ENCODE measurements around the gene ATXN7. TPM values are rescaled to one million over a fixed set of nuclear protein-coding genes. Genes with fewer than 3 reads are reported as not detected.

The ATXN7 gene
- total and polyA plus RNA-seq, 2 donors from 2014 or later: 1.4 to 36.4 TPM

GRCh38 chr3:64019271-64019670 lies 155.6 kb downstream of the ATXN7 start:
- intact Hi-C loops (cut with DNase I): no loop called here
- peaks cover 0 to 7% (median 7%) of the 10 kb centered on the region in 3 donors for H3K4me1 ChIP-seq (ENCODE audit: control insufficient read depth in 2 of 3, insufficient read depth in 2 of 3, low read depth in 1 of 3, low read length in 3 of 3)

DNA sequence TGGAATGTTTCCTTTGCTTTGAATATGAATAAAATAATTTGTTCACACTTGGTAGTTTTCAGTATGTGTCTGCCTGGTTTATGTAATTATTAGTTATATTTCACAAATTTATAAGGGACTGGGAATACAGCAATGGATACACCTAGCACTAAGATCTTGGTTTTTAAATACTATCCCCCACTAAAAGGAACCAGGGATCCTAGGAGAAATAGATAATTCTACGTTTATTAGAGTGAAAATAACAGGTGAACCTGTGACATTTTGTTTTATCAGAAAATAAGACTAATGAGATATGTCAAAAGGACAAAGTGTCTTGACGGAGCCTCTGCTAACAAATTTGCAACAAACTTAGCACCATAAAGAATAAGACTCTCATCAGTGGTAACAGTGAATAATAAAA lies 156.2 kb downstream of the ATXN7 start:
- H3K4me3 ChIP-seq (ENCODE audit: low read length in 3 of 3): no peak overlapping the region
- TF ChIP-seq, protein P1, sequence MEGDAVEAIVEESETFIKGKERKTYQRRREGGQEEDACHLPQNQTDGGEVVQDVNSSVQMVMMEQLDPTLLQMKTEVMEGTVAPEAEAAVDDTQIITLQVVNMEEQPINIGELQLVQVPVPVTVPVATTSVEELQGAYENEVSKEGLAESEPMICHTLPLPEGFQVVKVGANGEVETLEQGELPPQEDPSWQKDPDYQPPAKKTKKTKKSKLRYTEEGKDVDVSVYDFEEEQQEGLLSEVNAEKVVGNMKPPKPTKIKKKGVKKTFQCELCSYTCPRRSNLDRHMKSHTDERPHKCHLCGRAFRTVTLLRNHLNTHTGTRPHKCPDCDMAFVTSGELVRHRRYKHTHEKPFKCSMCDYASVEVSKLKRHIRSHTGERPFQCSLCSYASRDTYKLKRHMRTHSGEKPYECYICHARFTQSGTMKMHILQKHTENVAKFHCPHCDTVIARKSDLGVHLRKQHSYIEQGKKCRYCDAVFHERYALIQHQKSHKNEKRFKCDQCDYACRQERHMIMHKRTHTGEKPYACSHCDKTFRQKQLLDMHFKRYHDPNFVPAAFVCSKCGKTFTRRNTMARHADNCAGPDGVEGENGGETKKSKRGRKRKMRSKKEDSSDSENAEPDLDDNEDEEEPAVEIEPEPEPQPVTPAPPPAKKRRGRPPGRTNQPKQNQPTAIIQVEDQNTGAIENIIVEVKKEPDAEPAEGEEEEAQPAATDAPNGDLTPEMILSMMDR (IDR thresholded peaks at IDR 0.05; ENCODE audit: borderline replicate concordance, extremely low read depth, insufficient read depth): no peak
- peaks cover 4 to 48% (median 13%) of the 10 kb centered on the region in 3 donors for H3K36me3 ChIP-seq (ENCODE audit: control insufficient read depth in 2 of 3, insufficient read depth in 3 of 3, low read length in 3 of 3)
- intact Hi-C loops (cut with DNase I): no loop called here
- peaks cover 0 to 7% (median 7%) of the 10 kb centered on the region in 3 donors for H3K4me1 ChIP-seq (ENCODE audit: control insufficient read depth in 2 of 3, insufficient read depth in 2 of 3, low read depth in 1 of 3, low read length in 3 of 3)
- FAIRE-seq: no peak
- no peaks in the 10 kb centered on the region for H3K27me3 ChIP-seq (ENCODE audit: control insufficient read depth, insufficient read depth, low read length)
- H3K9ac ChIP-seq (ENCODE audit: low read length in 3 of 3): no peak overlapping the region
- H3K9me3 ChIP-seq (ENCODE audit: control insufficient read depth in 2 of 3, insufficient read depth in 1 of 3, low read length in 3 of 3): no peaks in the 10 kb centered on the region
- no peak for DNase-seq
- no peak overlapping the region for H3K27ac ChIP-seq (ENCODE audit: low read depth in 2 of 2, low read length in 2 of 2)

More at GRCh38 chr3:64019271-64019670, 155.6 kb downstream of the ATXN7 start:
- FAIRE-seq (no peak), DNase-seq (no peak)
- TF ChIP-seq, protein P1 (IDR thresholded peaks at IDR 0.05; ENCODE audit: borderline replicate concordance, extremely low read depth, insufficient read depth): no peak
- H3K27me3 ChIP-seq (ENCODE audit: control insufficient read depth, insufficient read depth, low read length): no peaks in the 10 kb centered on the region
- no peak overlapping the region for H3K27ac ChIP-seq (ENCODE audit: low read depth in 2 of 2, low read length in 2 of 2)
- no peak overlapping the region for H3K9ac ChIP-seq (ENCODE audit: low read length in 3 of 3)
- H3K9me3 ChIP-seq (ENCODE audit: control insufficient read depth in 2 of 3, insufficient read depth in 1 of 3, low read length in 3 of 3): no peaks in the 10 kb centered on the region
- no peak overlapping the region for H3K4me3 ChIP-seq (ENCODE audit: low read length in 3 of 3)
- peaks cover 8 to 53% (median 17%) of the 10 kb centered on the region in 3 donors for H3K36me3 ChIP-seq (ENCODE audit: control insufficient read depth in 2 of 3, insufficient read depth in 3 of 3, low read length in 3 of 3)

DNA sequence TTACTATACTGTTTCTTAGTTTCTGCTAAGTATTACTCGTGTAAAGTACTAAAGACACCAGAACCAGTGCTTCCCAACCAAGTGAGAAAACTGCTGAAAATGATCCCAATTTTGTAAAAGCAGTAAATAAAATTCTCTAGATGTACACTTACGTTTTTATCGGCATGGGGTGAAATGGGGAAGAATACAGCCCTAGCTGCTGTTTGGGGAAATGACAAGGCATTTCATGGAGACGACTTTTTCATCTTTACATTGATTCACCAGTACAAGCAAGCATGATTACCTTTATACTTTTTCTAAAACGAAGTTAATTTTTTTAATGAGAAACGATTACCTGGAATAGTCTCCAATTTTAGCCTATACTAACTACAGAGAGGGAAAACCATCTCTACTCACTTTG lies 158.3 kb downstream of the ATXN7 start:
- TF ChIP-seq, protein P1 (IDR thresholded peaks at IDR 0.05; ENCODE audit: borderline replicate concordance, extremely low read depth, insufficient read depth): no peak
- Histone ChIP-seq H3K4me1 (ENCODE audit: control insufficient read depth in 2 of 3, insufficient read depth in 2 of 3, low read depth in 1 of 3, low read length in 3 of 3) (peaks cover 0 to 7% (median 7%) of the 10 kb centered on the region in 3 donors), H3K27me3 (ENCODE audit: control insufficient read depth, insufficient read depth, low read length) (no peaks in the 10 kb centered on the region), H3K9me3 (ENCODE audit: control insufficient read depth in 2 of 3, insufficient read depth in 1 of 3, low read length in 3 of 3) (no peaks in the 10 kb centered on the region), H3K4me3 (ENCODE audit: low read length in 3 of 3) (peak overlapping the region; percentile 84 to 96 (median 90)), H3K36me3 (ENCODE audit: control insufficient read depth in 2 of 3, insufficient read depth in 3 of 3, low read length in 3 of 3) (peaks cover 3 to 32% (median 13%) of the 10 kb centered on the region in 3 donors), H3K27ac (ENCODE audit: low read depth in 2 of 2, low read length in 2 of 2) (no peak overlapping the region), H3K9ac (ENCODE audit: low read length in 3 of 3) (peak overlapping the region in 1 of 3 donors; percentile 85)
- DNase-seq (no peak), FAIRE-seq (no peak)
- intact Hi-C loops (cut with DNase I): no loop called here

Data from kidney (tissue), 14 donors.